B cell (primary cell): ENCODE results near the gene BZW1. TPM values are rescaled to one million over a fixed set of nuclear protein-coding genes. Genes with fewer than 3 reads are reported as not detected.

ENCODE experiments used
- ATAC-seq: fragments of 200-7000 bp; cut with Tn5 transposase; one replicate; pipeline ENCODE4 v1.10.0; 2021; ENCODE audit warnings: low read depth, mild to moderate bottlenecking, moderate number of reproducible peaks, moderate library complexity
- CTCF ChIA-PET: fragments of 350-600 bp; sonication (Branson Sonifier 250); formaldehyde crosslinking; loops from one replicate; lab custom pipeline; 2021; ENCODE audit warnings: antibody characterized with exemption, inconsistent platforms; lab: Charles Lee
- POLR2A ChIA-PET: fragments of 350-600 bp; sonication (Branson Sonifier 250); formaldehyde crosslinking; loops from one replicate; lab custom pipeline; 2021; ENCODE audit warnings: antibody characterized with exemption; lab: Charles Lee
- DNase-seq: peaks from one replicate; pipeline ENCODE4 v3.0.0; 2013
- H2AFZ ChIP-seq: 2 replicates; pipeline ENCODE4 v1.6.1; 2012; ENCODE audit warnings: mild to moderate bottlenecking, low read depth, low read length; ENCODE audit not compliant: insufficient read depth, poor library complexity, severe bottlenecking
- H3K27ac ChIP-seq, 2 donors: 1 replicate in 1 of 2; 2 replicates in 1 of 2; pipeline ENCODE4 v1.5.1; 2012 to 2013; ENCODE audit warnings: low read length in 2 of 2, mild to moderate bottlenecking in 2 of 2, moderate library complexity in 1 of 2
- H3K27me3 ChIP-seq, 4 experiments: fragments of 200-600 bp in 1 of 4; sonication (generic) in 1 of 4; replicated peaks in 1 of 4; 1 replicate in 2 of 4; 2 replicates in 2 of 4; pipeline versions ENCODE4 v1.6.1 to v1.7.0; 2013 to 2016; ENCODE audit warnings: low read length in 3 of 4, mild to moderate bottlenecking in 2 of 4, mixed read lengths in 1 of 4, moderate library complexity in 1 of 4; ENCODE audit not compliant: insufficient read depth in 4 of 4, control insufficient read depth in 3 of 4; ENCODE audit errors: control extremely low read depth in 1 of 4
- H3K36me3 ChIP-seq, 2 experiments: replicated peaks in 1 of 2; 1 replicate in 1 of 2; 2 replicates in 1 of 2; pipeline versions ENCODE4 v1.6.1 to v1.7.1; 2013; ENCODE audit warnings: low read length in 1 of 2; ENCODE audit not compliant: insufficient read depth in 2 of 2, control insufficient read depth in 1 of 2; ENCODE audit errors: control extremely low read depth in 1 of 2, extremely low read depth in 1 of 2
- H3K4me1 ChIP-seq, 2 donors: fragments of 200-600 bp in 1 of 2; sonication (generic) in 1 of 2; 1 replicate in 1 of 2; 2 replicates in 1 of 2; pipeline versions ENCODE4 v1.5.1 to v1.6.1; 2013 to 2017; ENCODE audit warnings: low read length in 2 of 2; ENCODE audit not compliant: control insufficient read depth in 2 of 2, insufficient read depth in 2 of 2
- H3K4me2 ChIP-seq: replicated peaks from 2 replicates; pipeline ENCODE3; 2012; ENCODE audit warnings: mild to moderate bottlenecking, low read depth, low read length; ENCODE audit not compliant: poor library complexity, severe bottlenecking
- H3K4me3 ChIP-seq, 5 experiments: fragments of 200-600 bp in 1 of 5; sonication (generic) in 1 of 5; 1 replicate in 3 of 5; 2 replicates in 2 of 5; pipeline versions ENCODE4 v1.5.1 to v1.7.0; 2011 to 2016; ENCODE audit warnings: low read length in 4 of 5, mild to moderate bottlenecking in 4 of 5, low read depth in 2 of 5, control low read depth in 1 of 5, moderate library complexity in 1 of 5; ENCODE audit not compliant: insufficient read depth in 1 of 5; ENCODE audit errors: control extremely low read depth in 1 of 5, extremely low read depth in 1 of 5
- H3K79me2 ChIP-seq: fragments of 200-600 bp; sonication (generic); one replicate; pipeline ENCODE4 v1.6.0; 2016; ENCODE audit warnings: low read length; ENCODE audit not compliant: control insufficient read depth, insufficient read depth
- H3K9ac ChIP-seq: fragments of 200-600 bp; sonication (generic); 2 replicates; pipeline ENCODE4 v1.6.1; 2017; ENCODE audit warnings: mild to moderate bottlenecking, low read length, moderate library complexity
- H3K9me3 ChIP-seq, 3 donors: one replicate each; pipeline versions ENCODE4 v1.6.1 to v1.7.1; 2013; ENCODE audit warnings: low read length in 2 of 3; ENCODE audit not compliant: control insufficient read depth in 2 of 3, insufficient read depth in 1 of 3; ENCODE audit errors: control extremely low read depth in 1 of 3
- H4K20me1 ChIP-seq: 2 replicates; pipeline ENCODE4 v1.6.0; 2012; ENCODE audit warnings: mild to moderate bottlenecking, low read length; ENCODE audit not compliant: insufficient read depth, control insufficient read depth, poor library complexity, severe bottlenecking
- H3K27ac Mint-ChIP-seq: one replicate; pipeline ENCODE4 v1.8.0; 2021; ENCODE audit warnings: mixed read lengths
- H3K27me3 Mint-ChIP-seq: one replicate; pipeline ENCODE4 v1.8.0; 2021; ENCODE audit warnings: mixed read lengths
- H3K4me1 Mint-ChIP-seq: one replicate; pipeline ENCODE4 v1.8.0; 2021; ENCODE audit warnings: mixed read lengths
- H3K4me3 Mint-ChIP-seq: one replicate; pipeline ENCODE4 v1.8.0; 2021; ENCODE audit warnings: mixed read lengths
- H3K9me3 Mint-ChIP-seq: one replicate; pipeline ENCODE4 v1.8.0; 2022; ENCODE audit warnings: mixed read lengths; ENCODE audit not compliant: insufficient read depth
- EZH2 ChIP-seq: IDR thresholded peaks from 2 replicates; pipeline ENCODE4 v1.6.1; 2012; ENCODE audit warnings: borderline replicate concordance, low read depth, mild to moderate bottlenecking, moderate library complexity, low read length; ENCODE audit not compliant: insufficient read depth, poor library complexity, severe bottlenecking
- WGBS: methylation state at CpG from one replicate; pipeline ENCODE4 v1.1.5; 2013; ENCODE audit warnings: missing lambda C conversion rate; ENCODE audit not compliant: insufficient coverage; 5-methylcytosine and 5-hydroxymethylcytosine counted together
- intact Hi-C: fragments of 100-400 bp; cut with micrococcal nuclease; formaldehyde crosslinking; loops from one replicate; pipeline ENCODE4 v1.10.0; 2022
- polyA plus RNA-seq: library from polyadenylated mRNA; depleted of rRNA; stranded (reverse); fragments of >200 nt; gene quantifications from 2 replicates; pipeline ENCODE4 v1.2.3, GENCODE V29; 2012
- total RNA-seq, 2 donors: library from RNA; stranded (reverse); fragments of 120-200 nt in 1 of 2; gene quantifications; 1 replicate in 1 of 2; 2 replicates in 1 of 2; pipeline versions ENCODE4 v1.2.3 to v1.2.4, GENCODE V29; 2013 to 2022
- TF ChIP-seq, protein P1 (sequence below): fragments of 200-600 bp; IDR thresholded peaks from one replicate; pipeline ENCODE4 v1.8.0; 2022; ENCODE audit warnings: antibody characterized with exemption, mild to moderate bottlenecking

Gene BZW1
- total and polyA plus RNA-seq, 2 donors (not counting 1 experiment from before 2014, with no cell fraction given): 53.8 to 109 TPM

DNA sequence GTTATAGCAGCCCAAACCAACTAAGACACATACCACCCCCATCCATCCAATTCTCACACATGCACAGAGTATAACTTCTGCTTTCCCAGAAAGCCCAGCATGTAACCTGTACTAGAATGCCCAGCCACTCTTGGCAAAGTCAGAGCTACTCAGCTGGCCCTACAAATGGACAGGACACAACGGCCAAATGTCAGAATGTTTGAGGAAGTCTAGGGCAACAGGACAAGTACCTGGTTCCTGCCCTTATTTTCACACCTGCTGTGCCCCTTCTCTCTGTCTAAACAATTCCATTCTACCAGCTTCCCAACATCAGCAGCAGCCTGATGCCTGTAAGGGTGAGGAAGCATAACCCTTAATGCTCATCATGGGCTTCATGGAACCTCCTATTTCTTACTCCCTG is 15.1 kb upstream of the BZW1 start:
- no peak for TF ChIP-seq EZH2
- TF ChIP-seq, protein P1, sequence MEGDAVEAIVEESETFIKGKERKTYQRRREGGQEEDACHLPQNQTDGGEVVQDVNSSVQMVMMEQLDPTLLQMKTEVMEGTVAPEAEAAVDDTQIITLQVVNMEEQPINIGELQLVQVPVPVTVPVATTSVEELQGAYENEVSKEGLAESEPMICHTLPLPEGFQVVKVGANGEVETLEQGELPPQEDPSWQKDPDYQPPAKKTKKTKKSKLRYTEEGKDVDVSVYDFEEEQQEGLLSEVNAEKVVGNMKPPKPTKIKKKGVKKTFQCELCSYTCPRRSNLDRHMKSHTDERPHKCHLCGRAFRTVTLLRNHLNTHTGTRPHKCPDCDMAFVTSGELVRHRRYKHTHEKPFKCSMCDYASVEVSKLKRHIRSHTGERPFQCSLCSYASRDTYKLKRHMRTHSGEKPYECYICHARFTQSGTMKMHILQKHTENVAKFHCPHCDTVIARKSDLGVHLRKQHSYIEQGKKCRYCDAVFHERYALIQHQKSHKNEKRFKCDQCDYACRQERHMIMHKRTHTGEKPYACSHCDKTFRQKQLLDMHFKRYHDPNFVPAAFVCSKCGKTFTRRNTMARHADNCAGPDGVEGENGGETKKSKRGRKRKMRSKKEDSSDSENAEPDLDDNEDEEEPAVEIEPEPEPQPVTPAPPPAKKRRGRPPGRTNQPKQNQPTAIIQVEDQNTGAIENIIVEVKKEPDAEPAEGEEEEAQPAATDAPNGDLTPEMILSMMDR: no peak
- H3K27ac Mint-ChIP-seq: no peak overlapping the region
- ChIA-PET CTCF (no interaction called here), POLR2A (no interaction called here)
- ATAC-seq: no peak
- Histone ChIP-seq H4K20me1 (no peaks in the 10 kb centered on the region), H3K9me3 (no peaks in the 10 kb centered on the region), H3K27ac (no peak overlapping the region), H3K36me3 (no peaks in the 10 kb centered on the region), H3K79me2 (no peaks in the 10 kb centered on the region), H3K9ac (no peak overlapping the region), H3K4me1 (no peaks in the 10 kb centered on the region), H3K4me3 (no peak overlapping the region), H2AFZ (no peak overlapping the region), H3K4me2 (no peak overlapping the region), H3K27me3 (no peaks in the 10 kb centered on the region)
- WGBS: 40% methylated on average over 1 of the region's 1 CpG
- intact Hi-C loops: no loop called here
- H3K27me3 Mint-ChIP-seq: peaks cover 11% of the 10 kb centered on the region
- no peak overlapping the region for H3K4me3 Mint-ChIP-seq
- DNase-seq: no peak
- no peaks in the 10 kb centered on the region for H3K4me1 Mint-ChIP-seq
- H3K9me3 Mint-ChIP-seq: peaks cover 1% of the 10 kb centered on the region

DNA sequence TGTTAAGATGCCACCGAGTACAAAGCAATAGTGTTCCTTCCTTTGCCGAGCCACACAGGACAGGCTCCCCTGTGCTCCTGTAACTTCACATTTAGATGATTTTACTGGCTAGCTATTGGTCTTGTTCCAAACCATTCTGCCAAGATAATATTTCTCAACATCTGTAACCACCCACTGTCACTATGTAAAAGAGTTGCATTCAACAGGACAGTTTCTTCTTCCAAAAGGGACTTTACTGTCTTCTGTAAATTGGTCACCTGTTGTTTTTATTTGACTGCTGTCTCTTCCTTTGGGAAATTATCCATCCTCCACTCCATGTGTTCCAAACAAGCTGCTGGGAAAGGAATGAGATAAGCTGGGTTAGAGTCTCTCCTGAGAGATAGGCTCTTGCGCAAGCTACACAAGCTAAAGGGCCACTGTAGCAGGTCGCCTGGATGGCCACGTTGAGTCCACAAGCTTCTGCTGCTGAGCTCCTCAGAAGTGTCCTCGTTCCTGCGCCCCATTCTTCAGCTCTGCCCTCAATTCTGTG is 14.4 kb upstream of the BZW1 start:
- no peaks in the 10 kb centered on the region for H3K79me2 ChIP-seq
- H3K9ac ChIP-seq: no peak overlapping the region
- peaks cover 0 to 2% (median 0%) of the 10 kb centered on the region in 4 experiments for H3K27me3 ChIP-seq
- no peak overlapping the region for H2AFZ ChIP-seq
- no peak overlapping the region for H3K27ac ChIP-seq
- H3K27me3 Mint-ChIP-seq: peaks cover 14% of the 10 kb centered on the region
- H3K36me3 ChIP-seq: no peaks in the 10 kb centered on the region
- peaks cover 3% of the 10 kb centered on the region for H3K9me3 Mint-ChIP-seq
- intact Hi-C loops: no loop called here
- CTCF ChIA-PET: no interaction called here
- DNase-seq (no peak), ATAC-seq (no peak)
- no peak overlapping the region for H3K4me3 Mint-ChIP-seq
- H3K4me1 ChIP-seq: no peaks in the 10 kb centered on the region
- H4K20me1 ChIP-seq: no peaks in the 10 kb centered on the region
- POLR2A ChIA-PET: no interaction called here
- 95% methylated on average over 7 of the region's 7 CpGs for WGBS
- no peaks in the 10 kb centered on the region for H3K9me3 ChIP-seq
- no peak overlapping the region for H3K27ac Mint-ChIP-seq
- no peak overlapping the region for H3K4me3 ChIP-seq
- TF ChIP-seq EZH2: no peak
- TF ChIP-seq, protein P1: no peak
- H3K4me2 ChIP-seq: no peak overlapping the region
- no peaks in the 10 kb centered on the region for H3K4me1 Mint-ChIP-seq
